ENCODE results near the gene FGF2. TPM values are rescaled to one million over a fixed set of nuclear protein-coding genes. Genes with fewer than 3 reads are reported as not detected.

FGF2 gene
- total RNA-seq, 1 experiment from 2014 or later, result 99.0 TPM

GRCh38 chr4:122914938-122915337, 88.3 kb downstream of the FGF2 start:
- TF ChIP-seq CTCF (conservative IDR thresholded peaks at IDR 0.05), result no peak
- no peak overlapping the region for H3K4me2 ChIP-seq (ENCODE audit: insufficient read depth, insufficient read length, low read length)
- H2BK20ac ChIP-seq (ENCODE audit: low read depth, low read length, poor library complexity, severe bottlenecking), result no peak overlapping the region
- H3K4ac ChIP-seq (ENCODE audit: low read depth, low read length), result no peak overlapping the region
- H3K9ac ChIP-seq (ENCODE audit: extremely low read depth, insufficient read length, low read length), result no peak overlapping the region
- no peak overlapping the region for H4K8ac ChIP-seq (replicated peaks; ENCODE audit: insufficient read length, low read depth, low read length)
- H2BK12ac ChIP-seq (ENCODE audit: insufficient read length, low read depth, low read length), result no peak overlapping the region
- no peak overlapping the region for H3T11ph ChIP-seq (ENCODE audit: low read length)
- H3K4me1 ChIP-seq (ENCODE audit: insufficient read depth, low read length), result no peaks in the 10 kb centered on the region
- no peaks in the 10 kb centered on the region for H3K9me3 Mint-ChIP-seq
- peaks cover 4 to 5% of the 10 kb centered on the region in 2 experiments; a peak in 3 of 4 replicates for H3K4me1 Mint-ChIP-seq
- no peaks in the 10 kb centered on the region for H3K9me3 ChIP-seq (ENCODE audit: control insufficient read depth, low read depth, low read length)
- no peak overlapping the region for H2BK5ac ChIP-seq (ENCODE audit: insufficient read length, low read length)
- no peak overlapping the region for H3K56ac ChIP-seq (ENCODE audit: insufficient read length, low read depth, low read length)
- H2BK120ac ChIP-seq (ENCODE audit: low read depth, low read length, poor library complexity, severe bottlenecking), result no peak overlapping the region
- H3K18ac ChIP-seq (ENCODE audit: insufficient read length, low read depth, low read length), result no peak overlapping the region
- H3K36me3 Mint-ChIP-seq (ENCODE audit: insufficient read depth in 1 of 3, low read depth in 3 of 3), result peaks cover 0 to 7% (median 0%) of the 10 kb centered on the region in 3 experiments; a peak in 2 of 7 replicates
- H3K23me2 ChIP-seq (ENCODE audit: insufficient read length, low read depth, low read length, poor library complexity, severe bottlenecking), result no peaks in the 10 kb centered on the region
- H3K79me1 ChIP-seq (ENCODE audit: insufficient read depth, low read depth, low read length, poor library complexity, severe bottlenecking), result no peaks in the 10 kb centered on the region
- H3K23ac ChIP-seq (ENCODE audit: insufficient read length, low read depth, low read length), result no peak overlapping the region
- H4K91ac ChIP-seq (ENCODE audit: insufficient read length, low read depth, low read length), result no peak overlapping the region
- H4K20me1 ChIP-seq (ENCODE audit: control insufficient read depth, insufficient read depth, insufficient read length), result no peaks in the 10 kb centered on the region
- H3K14ac ChIP-seq (ENCODE audit: insufficient read depth, low read length), result no peak overlapping the region
- WGBS (ENCODE audit: extremely low coverage, insufficient read length, low lambda C conversion rate), result no CpG with 5 or more reads among the region's 3 CpGs
- no peak overlapping the region for H2BK15ac ChIP-seq (ENCODE audit: low read depth, low read length)
- no peaks in the 10 kb centered on the region for H3K79me2 ChIP-seq (ENCODE audit: insufficient read depth, low read length)
- H2AK5ac ChIP-seq (ENCODE audit: insufficient read length, low read length), result no peak overlapping the region
- no peaks in the 10 kb centered on the region for H3K27me3 ChIP-seq (ENCODE audit: insufficient read depth, low read length)
- H3K27me3 Mint-ChIP-seq (ENCODE audit: low read depth), result no peaks in the 10 kb centered on the region
- DNase-seq, result no peak
- H3K27ac ChIP-seq (ENCODE audit: insufficient read length, low read depth, low read length), result no peak overlapping the region
- H4K5ac ChIP-seq (ENCODE audit: insufficient read length, low read depth, low read length), result no peak overlapping the region
- H2AFZ ChIP-seq (ENCODE audit: low read length), result no peak overlapping the region
- no peak overlapping the region for H3K4me3 Mint-ChIP-seq
- no peak overlapping the region for H3K27ac Mint-ChIP-seq

Data from H9 (cell line).